ENCODE data around the gene BCAR3. TPM values are rescaled to one million over a fixed set of nuclear protein-coding genes. Genes with fewer than 3 reads are reported as not detected.

BCAR3 gene
- total RNA-seq, 4 donors from 2014 or later: 15.9 to 49.6 (median 30.8) TPM

DNA sequence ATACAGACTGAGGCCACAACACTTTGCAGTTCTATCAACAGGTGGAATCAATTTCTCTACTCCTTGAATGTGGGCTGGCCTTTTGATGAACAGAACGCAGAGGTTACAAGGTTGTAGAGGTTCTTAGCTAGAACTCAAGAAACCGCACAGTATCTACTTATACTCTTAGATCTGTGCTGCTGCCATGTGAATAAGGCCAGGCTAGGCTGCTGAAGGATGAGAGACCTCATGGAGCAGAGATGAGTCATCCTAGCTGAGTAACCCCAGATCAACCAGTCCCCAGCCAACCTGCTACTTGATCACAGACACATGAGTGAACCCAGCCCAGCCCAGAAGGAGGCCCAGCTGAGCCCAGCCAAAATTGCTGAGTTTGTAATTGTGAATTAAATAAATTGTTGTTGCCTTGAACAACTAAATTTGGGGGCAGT lies 35.3 kb upstream of the BCAR3 start:
- DNase-seq (ENCODE audit: low spot score in 2 of 2): no peak
- Histone ChIP-seq H3K36me3 (no peaks in the 10 kb centered on the region), H3K4me3 (no peak overlapping the region), H3K4me1 (no peaks in the 10 kb centered on the region), H3K27ac (no peak overlapping the region), H3K27me3 (no peaks in the 10 kb centered on the region), H3K9me3 (no peaks in the 10 kb centered on the region)
- 100% methylated on average over 2 of the region's 2 CpGs for WGBS
- no peak for TF ChIP-seq POLR2AphosphoS5 (IDR thresholded peaks at IDR 0.05)
- TF ChIP-seq EP300 (IDR thresholded peaks at IDR 0.05): no peak
- TF ChIP-seq, protein P1, sequence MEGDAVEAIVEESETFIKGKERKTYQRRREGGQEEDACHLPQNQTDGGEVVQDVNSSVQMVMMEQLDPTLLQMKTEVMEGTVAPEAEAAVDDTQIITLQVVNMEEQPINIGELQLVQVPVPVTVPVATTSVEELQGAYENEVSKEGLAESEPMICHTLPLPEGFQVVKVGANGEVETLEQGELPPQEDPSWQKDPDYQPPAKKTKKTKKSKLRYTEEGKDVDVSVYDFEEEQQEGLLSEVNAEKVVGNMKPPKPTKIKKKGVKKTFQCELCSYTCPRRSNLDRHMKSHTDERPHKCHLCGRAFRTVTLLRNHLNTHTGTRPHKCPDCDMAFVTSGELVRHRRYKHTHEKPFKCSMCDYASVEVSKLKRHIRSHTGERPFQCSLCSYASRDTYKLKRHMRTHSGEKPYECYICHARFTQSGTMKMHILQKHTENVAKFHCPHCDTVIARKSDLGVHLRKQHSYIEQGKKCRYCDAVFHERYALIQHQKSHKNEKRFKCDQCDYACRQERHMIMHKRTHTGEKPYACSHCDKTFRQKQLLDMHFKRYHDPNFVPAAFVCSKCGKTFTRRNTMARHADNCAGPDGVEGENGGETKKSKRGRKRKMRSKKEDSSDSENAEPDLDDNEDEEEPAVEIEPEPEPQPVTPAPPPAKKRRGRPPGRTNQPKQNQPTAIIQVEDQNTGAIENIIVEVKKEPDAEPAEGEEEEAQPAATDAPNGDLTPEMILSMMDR (IDR thresholded peaks at IDR 0.05): no peak
- TF ChIP-seq POLR2A (IDR thresholded peaks at IDR 0.05): no peak

DNA sequence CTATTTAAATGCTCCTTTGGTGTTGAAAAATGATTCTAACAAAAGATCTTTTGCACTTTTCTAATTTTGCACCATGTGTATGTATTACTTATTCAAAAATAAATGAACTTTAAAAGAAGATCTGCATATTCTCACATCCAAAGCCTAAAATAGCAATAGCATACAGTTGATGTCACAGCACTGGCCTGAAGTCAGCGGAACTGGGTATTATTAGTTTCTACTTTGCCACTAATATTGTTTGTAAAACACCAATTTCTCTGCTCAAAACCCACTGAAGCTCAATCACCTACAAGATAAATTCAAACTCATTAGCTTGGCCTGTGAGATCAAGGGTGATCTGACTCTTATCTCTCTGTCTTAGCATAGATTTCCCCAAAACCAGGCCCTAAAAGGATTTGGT lies 34.5 kb upstream of the BCAR3 start:
- H3K27ac ChIP-seq: no peak overlapping the region

DNA sequence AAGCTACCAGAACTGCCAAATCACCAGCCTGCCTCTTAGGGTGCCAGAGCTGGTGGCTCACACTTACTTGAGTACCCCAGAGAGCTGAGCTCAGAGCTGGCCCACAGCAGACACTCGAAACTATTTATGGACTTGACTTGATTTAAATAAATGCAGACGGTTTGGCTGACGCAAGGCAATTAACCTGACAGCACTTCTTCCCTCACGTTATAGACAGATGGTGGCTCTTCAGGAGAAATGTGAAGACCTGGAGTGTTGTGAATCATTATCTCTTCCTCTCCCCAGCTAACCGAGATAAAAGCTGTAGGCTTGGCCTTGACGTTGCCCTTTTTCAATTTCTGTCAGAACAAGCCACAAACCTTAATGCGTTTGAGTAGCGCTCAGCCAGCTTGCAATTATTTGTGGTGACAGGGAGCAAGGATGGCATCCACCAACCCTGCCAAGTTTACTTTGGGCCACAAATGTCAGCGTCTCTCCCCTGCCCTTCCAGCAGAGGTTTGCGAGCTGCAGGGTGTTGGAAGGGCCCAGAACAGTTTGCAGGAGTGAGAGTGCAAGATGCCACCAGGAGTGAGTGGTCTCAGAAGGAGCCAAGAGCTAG lies 34.0 kb upstream of the BCAR3 start:
- no peak for TF ChIP-seq EP300 (IDR thresholded peaks at IDR 0.05)
- TF ChIP-seq POLR2A (IDR thresholded peaks at IDR 0.05): no peak
- no peak for TF ChIP-seq POLR2AphosphoS5 (IDR thresholded peaks at IDR 0.05)
- TF ChIP-seq, protein P1 (IDR thresholded peaks at IDR 0.05): no peak

More for the DNA sequence above, 34.5 kb upstream of the BCAR3 start:
- Histone ChIP-seq H3K9me3 (no peaks in the 10 kb centered on the region), H3K4me3 (no peak overlapping the region), H3K4me1 (no peaks in the 10 kb centered on the region), H3K36me3 (no peaks in the 10 kb centered on the region), H3K27me3 (no peaks in the 10 kb centered on the region)
- TF ChIP-seq POLR2A (IDR thresholded peaks at IDR 0.05) (no peak), POLR2AphosphoS5 (IDR thresholded peaks at IDR 0.05) (no peak), EP300 (IDR thresholded peaks at IDR 0.05) (no peak)
- TF ChIP-seq, protein P1 (IDR thresholded peaks at IDR 0.05): no peak
- DNase-seq (ENCODE audit: low spot score in 2 of 2): no peak
- 100% methylated on average over 1 of the region's 1 CpG for WGBS

DNA sequence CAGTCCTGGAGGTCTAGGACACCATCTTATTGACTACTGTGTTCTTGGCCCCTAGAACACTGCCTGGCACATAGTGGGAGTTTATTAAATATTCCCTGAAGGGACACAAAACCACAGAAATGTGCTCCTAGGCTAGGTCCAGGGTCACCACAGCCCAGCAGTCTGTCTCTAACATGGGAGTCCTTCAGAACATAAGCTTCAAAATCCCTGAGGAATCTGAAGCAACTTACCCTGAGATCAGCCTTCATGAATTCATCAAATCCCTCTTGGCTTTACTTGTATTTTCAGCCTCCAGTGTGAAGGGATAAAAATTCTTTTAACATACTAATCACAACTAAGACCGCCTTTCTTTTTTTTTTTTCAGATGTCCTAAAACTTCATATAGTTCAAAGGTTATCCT lies 32.7 kb upstream of the BCAR3 start:
- Histone ChIP-seq H3K27ac (no peak overlapping the region), H3K36me3 (no peaks in the 10 kb centered on the region), H3K4me3 (no peak overlapping the region), H3K9me3 (no peaks in the 10 kb centered on the region), H3K27me3 (no peaks in the 10 kb centered on the region), H3K4me1 (peaks cover 2% of the 10 kb centered on the region)
- TF ChIP-seq, protein P1 (IDR thresholded peaks at IDR 0.05): no peak
- no peak for TF ChIP-seq POLR2A (IDR thresholded peaks at IDR 0.05)
- TF ChIP-seq EP300 (IDR thresholded peaks at IDR 0.05): no peak
- TF ChIP-seq POLR2AphosphoS5 (IDR thresholded peaks at IDR 0.05): no peak
- DNase-seq (ENCODE audit: low spot score in 2 of 2): no peak
- 92% methylated on average over 1 of the region's 1 CpG for WGBS

More for the DNA sequence above, 34.0 kb upstream of the BCAR3 start:
- WGBS: 56% methylated on average over 10 of the region's 10 CpGs
- Histone ChIP-seq H3K4me1 (no peaks in the 10 kb centered on the region), H3K9me3 (no peaks in the 10 kb centered on the region), H3K27ac (no peak overlapping the region), H3K4me3 (no peak overlapping the region), H3K36me3 (no peaks in the 10 kb centered on the region), H3K27me3 (no peaks in the 10 kb centered on the region)
- no peak for DNase-seq (ENCODE audit: low spot score in 2 of 2)

DNA sequence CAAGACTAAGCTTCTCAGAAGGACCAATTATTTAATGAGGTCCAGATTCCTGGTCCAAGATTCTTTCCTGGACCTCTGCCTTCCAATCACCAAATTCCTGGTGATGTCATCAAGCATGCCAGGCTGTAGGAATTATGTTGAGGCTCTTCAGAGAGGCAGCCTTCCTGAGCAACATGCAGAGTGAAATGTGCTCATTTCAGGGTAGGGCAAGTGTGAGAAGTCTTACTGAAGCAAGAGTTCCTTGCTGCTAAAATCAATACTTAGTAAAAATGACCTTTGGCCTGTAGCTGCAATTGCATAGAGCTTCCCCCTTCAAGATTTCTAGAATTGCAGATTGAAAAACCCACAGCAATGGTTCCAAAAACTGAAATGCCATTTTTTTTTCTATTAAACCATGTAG lies 31.7 kb upstream of the BCAR3 start:
- no peak overlapping the region for H3K27ac ChIP-seq

More for the DNA sequence above, 31.7 kb upstream of the BCAR3 start:
- Histone ChIP-seq H3K9me3 (no peaks in the 10 kb centered on the region), H3K4me3 (no peak overlapping the region), H3K36me3 (no peaks in the 10 kb centered on the region), H3K27me3 (no peaks in the 10 kb centered on the region), H3K4me1 (peaks cover 12% of the 10 kb centered on the region)
- TF ChIP-seq POLR2AphosphoS5 (IDR thresholded peaks at IDR 0.05): no peak
- no peak for TF ChIP-seq EP300 (IDR thresholded peaks at IDR 0.05)
- no peak for TF ChIP-seq POLR2A (IDR thresholded peaks at IDR 0.05)
- TF ChIP-seq, protein P1 (IDR thresholded peaks at IDR 0.05): no peak
- DNase-seq (ENCODE audit: low spot score in 2 of 2): no peak

Measured in suprapubic skin (tissue), 4 donors.